HG03280 (cell line): Measurements from ENCODE around the gene RNF138.
"Not testable (repeated sequence)": the region's sequence is repeated elsewhere in the genome, so short reads cannot be mapped to it uniquely, and the experiment has no call there.

Experiments used
- ATAC-seq: cut with Tn5 transposase; IDR thresholded peaks from one replicate; pipeline ENCODE4 v1.9.1; 2021; ENCODE audit warnings: mild to moderate bottlenecking, moderate library complexity; ENCODE audit not compliant: unreplicated experiment

RNF138 gene

GRCh38 chr18:32167980-32168730 is 76.5 kb downstream of the RNF138 start:
- ATAC-seq: no peak

GRCh38 chr18:32173654-32174053 is 82.0 kb downstream of the RNF138 start:
- ATAC-seq: no peak

- no peak for ATAC-seq
Observed at GRCh38 chr18:32174719-32175118, 83.0 kb downstream of the RNF138 start.

- ATAC-seq: no peak
Observed at GRCh38 chr18:32175265-32175664, 83.6 kb downstream of the RNF138 start.

GRCh38 chr18:32176745-32177144 is 85.1 kb downstream of the RNF138 start:
- ATAC-seq: not testable (repeated sequence)

- ATAC-seq: no peak
Observed at GRCh38 chr18:32177530-32177929, 85.9 kb downstream of the RNF138 start.
